ENCODE measurements around the gene GATA5.

DNA sequence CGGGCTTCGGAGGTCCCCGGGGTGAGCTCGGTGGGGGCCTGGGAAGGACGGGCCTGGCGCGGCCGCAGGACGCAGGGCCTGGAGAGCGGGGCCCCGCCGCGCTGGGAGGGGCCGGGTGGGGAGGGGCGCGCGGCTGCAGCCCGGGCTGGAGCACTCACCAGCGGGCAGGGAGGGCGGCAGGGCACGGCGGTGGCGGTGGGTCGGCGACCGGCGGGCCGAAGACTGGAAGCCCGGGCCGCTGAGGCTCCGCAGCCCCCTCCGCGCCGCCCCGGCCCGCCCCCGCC lies at the start of gene GATA5:
- TF ChIP-seq, protein P1, sequence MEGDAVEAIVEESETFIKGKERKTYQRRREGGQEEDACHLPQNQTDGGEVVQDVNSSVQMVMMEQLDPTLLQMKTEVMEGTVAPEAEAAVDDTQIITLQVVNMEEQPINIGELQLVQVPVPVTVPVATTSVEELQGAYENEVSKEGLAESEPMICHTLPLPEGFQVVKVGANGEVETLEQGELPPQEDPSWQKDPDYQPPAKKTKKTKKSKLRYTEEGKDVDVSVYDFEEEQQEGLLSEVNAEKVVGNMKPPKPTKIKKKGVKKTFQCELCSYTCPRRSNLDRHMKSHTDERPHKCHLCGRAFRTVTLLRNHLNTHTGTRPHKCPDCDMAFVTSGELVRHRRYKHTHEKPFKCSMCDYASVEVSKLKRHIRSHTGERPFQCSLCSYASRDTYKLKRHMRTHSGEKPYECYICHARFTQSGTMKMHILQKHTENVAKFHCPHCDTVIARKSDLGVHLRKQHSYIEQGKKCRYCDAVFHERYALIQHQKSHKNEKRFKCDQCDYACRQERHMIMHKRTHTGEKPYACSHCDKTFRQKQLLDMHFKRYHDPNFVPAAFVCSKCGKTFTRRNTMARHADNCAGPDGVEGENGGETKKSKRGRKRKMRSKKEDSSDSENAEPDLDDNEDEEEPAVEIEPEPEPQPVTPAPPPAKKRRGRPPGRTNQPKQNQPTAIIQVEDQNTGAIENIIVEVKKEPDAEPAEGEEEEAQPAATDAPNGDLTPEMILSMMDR (IDR thresholded peaks at IDR 0.05; ENCODE audit: insufficient read depth, low read length, poor library complexity, severe bottlenecking), result no peak
- TF ChIP-seq EZH2phosphoT487 (conservative IDR thresholded peaks at IDR 0.05; ENCODE audit: low read length), result no peak

Data from SU-DHL-6 (cell line).